SH-SY5Y (cell line): Measurements from ENCODE around the gene CD209.

Experiments used
- GATA2 ChIP-seq: IDR thresholded peaks from 2 replicates; pipeline ENCODE4 v1.6.1; 2011; ENCODE audit warnings: mild to moderate bottlenecking, low read depth, low read length
- GATA3 ChIP-seq: IDR thresholded peaks from 2 replicates; pipeline ENCODE4 v1.6.1; 2011; ENCODE audit warnings: low read depth, mild to moderate bottlenecking, low read length, moderate library complexity

- TF ChIP-seq GATA2, result no peak
- TF ChIP-seq GATA3, result no peak
These were observed 56.5 kb downstream of the CD209 start for GRCh38 chr19:7690779-7691258.
